Measurements from ENCODE around the gene DLL3. TPM values are rescaled to one million over a fixed set of nuclear protein-coding genes. Genes with fewer than 3 reads are reported as not detected.
A peak's percentile ranks its signal among the peaks of the same experiment; 100 is the strongest.

DLL3 gene
- total RNA-seq, 1 donor from 2014 or later = not detected

DNA sequence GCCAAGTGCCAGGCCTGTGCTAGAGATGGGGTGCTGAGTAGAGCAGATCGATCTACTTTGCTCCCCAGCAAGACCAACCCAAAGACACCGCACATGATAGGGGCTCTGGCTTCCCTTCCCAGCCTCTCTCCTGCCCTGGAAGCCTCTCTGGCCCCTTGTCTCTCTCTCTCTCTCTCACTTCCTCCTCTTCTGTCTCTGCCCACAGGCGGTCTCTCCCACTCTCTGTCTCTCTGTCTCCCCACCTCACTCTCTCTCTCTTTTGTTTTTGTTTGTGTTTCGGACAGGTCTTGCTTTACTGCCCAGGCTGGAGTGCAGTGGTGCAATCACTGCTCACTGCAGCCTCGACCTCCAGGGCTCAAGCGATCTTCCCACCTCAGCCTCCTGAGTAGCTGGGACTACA is 17.5 kb downstream of the DLL3 start:
- no peak for DNase-seq (ENCODE audit: low spot score)

DNA sequence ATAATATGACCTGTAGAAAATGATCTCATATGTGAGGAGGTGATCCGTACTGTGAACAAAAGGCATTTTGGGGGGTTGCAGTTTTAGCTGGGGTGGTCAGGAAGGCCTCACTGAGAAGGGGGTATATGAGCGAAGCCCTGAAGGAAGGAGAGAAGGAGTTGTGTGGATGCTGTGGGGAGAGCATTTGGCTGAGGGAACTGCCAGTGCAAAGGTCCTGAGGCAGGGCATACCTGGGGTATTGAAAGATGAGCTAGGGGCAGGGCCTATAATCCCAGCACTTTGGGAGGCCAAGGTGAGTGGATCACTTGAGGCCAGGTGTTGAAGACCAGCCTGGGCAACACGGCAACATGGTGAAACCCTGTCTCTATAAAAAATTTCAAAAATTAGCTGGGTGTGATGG is 18.7 kb downstream of the DLL3 start:
- DNase-seq (ENCODE audit: low spot score) = no peak

DNA sequence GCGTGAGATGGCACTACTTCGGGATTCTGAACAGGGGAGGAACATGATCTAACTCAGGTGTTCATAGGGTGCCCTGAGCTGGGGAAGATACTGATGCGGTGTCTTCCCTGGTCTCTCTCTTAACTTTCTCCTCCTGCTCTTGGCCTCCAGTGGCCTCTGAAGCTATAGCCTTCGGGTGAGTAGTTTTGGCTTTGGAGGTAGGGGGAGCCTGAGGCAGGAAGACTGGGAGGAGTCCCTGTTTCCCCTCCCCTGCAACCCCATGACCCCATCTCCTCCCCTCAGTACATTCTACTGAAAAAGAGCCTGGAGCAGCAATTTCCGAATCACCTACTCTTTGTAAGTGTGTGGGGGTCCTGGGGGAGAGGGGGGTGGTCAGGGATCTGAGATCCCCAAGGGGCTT is 19.7 kb downstream of the DLL3 start:
- no peak for DNase-seq (ENCODE audit: low spot score)

DNA sequence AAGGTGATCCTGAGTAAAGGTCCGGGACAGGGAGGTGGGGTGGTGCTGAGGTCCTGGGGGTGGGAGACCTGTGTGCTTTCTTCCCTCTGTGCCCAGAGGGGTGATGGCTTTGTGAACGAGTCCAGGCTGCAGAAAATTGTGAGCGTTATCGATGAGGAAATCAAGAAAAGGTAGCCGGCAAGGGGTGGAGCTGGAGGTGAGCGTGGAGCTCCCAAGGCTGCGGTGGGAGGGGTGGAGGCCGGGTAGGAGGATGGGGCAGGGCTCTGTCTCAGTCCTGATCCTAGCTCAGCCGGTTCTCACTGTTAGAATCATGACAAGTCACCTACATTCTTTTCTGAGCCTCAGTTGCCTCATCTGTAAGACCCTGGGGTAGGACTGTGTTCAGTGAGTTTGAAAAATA is 20.2 kb downstream of the DLL3 start:
- no peak for DNase-seq (ENCODE audit: low spot score)

DNA sequence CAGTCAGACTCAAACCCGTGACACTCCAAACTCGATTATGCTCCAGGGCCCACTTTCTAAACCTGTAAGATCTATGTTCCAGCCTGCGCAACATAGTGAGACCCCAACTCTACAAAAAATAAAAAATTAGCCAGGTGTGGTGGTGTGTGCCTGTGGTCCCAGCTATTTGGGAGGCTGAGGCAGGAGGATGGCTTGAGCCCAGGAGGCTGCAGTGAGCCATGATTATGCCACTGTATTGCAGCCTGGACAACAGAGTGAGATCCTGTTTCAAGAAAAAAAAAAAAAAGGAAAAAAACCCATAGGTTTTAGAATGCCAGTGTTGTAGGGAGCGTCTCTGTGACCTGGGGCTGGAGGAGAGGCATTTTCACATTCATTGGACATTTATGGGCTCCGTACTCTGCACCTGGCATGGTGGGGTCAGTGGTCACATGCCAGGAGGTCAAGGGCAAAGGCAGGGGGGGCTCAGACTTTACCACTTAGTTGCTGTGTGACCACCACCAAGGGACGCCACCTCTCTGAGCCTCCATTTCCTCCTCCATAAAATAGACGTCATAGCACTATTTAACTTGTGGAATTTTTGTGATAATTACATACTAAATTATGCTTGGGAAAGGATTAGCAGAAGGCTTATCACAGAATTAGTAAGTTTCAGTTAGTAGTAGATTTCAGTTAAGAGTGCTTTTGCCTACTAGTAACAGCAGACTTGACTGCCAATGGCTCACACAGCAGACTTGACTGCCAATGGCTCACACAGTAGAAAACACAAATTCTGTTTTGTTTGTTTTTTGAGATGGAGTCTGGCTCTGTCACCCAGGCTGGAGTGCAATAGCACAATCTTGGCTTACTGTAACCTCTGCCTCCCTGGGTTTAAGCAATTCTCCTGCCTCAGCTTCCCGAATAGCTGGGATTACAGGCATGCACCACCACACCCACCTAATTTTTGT is 22.1 kb downstream of the DLL3 start:
- DNase-seq (ENCODE audit: low spot score) = no peak

DNA sequence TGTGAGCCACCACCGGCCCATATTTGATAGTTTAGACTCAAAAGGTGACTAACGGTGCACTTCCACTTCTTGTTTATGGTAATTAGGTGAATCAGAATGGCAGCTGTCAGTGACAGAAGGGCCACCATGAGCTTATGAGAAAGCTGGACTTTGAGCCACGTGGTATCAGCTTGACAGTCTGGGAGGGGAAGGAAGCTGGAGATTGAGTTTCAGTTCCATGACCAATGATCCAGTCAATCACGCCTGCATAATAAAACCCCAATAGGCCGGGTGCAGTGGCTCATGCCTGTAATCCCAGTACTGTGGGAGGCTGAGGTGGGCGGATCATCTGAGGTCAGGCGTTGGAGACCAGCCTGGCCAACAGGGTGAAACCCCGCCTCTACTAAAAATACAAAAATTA is 25.7 kb downstream of the DLL3 start:
- DNase-seq (ENCODE audit: low spot score) = no peak

DNA sequence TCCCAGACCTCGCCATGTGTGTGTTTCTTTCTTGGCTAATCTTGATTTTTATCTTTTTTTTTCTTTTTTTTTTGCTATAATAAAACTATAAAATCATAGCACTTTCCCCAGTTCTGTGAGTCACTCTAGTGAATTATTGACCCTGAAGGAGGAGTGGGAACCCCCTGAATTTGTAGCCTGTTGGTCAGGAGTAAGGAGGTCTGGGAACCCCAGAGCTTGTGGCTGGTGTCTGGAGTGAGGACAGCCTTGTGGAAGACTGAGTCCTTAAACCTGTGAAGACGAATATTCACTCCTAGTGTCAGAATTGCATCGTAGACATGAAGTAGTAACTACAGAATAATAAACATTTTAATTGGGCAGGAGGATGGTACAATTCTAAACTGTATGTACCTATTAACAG is 26.5 kb downstream of the DLL3 start:
- DNase-seq (ENCODE audit: low spot score) = no peak

DNA sequence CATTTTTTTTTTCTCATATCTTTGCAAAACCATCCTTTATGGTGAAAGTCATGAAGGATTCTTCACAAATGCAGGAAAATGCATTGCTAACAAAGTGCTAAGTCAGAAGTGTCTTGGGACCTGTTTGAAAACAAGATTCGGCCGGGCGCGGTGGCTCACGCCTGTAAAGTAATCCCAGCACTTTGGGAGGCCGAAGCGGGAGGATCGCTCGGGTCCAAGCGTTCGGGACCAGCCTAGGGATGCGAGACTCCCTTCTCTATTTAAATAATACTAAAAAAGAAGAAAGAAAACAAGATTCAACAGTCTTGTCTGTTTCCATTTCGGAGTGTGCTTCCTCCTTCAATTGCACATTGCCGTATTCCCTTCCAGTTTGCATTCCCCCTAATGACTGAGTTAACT is 33.1 kb downstream of the DLL3 start:
- no peak for DNase-seq (ENCODE audit: low spot score)

DNA sequence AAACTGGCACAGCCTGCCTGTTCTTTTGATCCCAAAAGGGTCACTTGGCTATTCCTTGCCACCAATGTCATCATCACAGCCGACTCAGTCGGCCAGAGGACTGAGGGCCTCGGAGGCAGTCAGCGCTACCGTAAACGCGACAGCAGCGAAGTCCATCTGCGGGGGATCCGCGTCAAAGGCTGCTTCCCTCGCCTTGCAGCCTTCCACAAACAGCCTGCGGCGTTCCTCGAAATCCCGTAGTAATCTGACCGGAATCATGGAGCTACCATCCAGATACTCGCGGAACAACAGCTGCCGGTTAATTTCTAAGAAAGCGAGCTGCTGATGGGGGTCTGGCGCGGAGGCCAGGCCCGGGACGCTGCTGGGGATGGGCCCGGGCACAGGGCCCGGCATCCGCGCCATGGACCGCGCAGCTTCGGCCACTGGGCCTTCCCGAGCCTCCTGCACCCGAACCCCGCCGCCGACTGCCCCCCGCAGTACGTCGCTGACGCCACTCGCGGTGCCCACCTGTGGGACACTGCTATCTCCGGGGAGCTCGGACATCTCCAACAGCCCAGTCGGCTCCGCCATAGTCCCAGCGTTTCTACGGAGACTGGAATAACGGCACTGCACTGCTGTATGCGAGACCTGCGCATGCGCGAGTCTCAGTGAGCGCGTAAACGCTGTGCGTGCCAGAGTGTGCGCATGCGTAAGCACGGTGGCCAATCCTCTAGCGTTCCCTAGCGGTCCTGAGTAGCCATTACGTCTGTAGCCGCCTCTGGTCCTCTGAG is 33.7 kb downstream of the DLL3 start, which contains the start of gene EID2B:
Gene EID2B (minus strand): TSS at position 620 of the 770 bp plus-strand sequence. CDS start 50 bp downstream, at position 570.
- peak; percentile 97 for DNase-seq (ENCODE audit: low spot score)

DNA sequence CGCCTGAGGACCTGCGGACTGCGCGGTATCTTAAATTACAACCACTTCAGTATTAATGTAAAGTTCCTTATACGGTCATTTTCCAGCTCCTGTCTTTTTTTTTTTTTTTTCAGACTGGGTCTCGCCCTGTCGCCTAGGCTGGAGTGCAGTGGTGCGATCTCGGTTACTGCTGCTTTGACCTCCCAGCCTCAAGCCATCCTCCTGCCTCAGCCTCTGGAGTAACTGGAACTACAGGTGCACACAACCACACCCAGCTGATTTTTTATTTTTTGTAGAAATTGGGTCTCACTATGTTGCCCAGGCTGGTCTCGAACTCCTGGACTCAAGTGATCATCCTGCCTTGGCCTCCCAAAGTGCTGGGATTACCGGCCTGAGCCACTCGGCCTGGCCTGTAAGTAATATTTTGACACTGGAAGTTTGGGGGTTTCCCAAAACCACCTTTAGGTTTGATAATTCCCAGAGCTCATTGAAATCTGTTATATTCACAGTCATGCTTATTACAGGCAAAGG is 34.3 kb downstream of the DLL3 start:
- DNase-seq (ENCODE audit: low spot score) = no peak

DNA sequence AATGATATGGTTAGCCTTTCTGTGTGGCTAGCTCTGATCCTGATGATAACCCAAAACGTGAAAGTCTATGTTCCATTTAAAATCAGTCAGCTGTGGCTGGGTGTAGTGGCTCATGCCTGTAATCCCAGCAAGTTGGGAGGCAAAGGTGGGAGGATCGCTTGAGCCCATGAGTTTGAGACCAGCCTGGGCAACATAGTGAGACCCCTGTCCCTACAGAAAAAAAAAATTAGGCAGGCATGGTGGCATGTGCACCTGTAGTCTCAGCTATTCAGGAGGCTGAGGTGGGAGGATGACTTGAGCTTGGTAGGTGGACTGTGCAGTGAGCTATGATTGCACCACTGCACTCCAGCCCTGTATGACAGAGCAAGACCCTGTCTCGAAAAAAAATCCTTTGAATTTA is 35.0 kb downstream of the DLL3 start:
- no peak for DNase-seq (ENCODE audit: low spot score)

DNA sequence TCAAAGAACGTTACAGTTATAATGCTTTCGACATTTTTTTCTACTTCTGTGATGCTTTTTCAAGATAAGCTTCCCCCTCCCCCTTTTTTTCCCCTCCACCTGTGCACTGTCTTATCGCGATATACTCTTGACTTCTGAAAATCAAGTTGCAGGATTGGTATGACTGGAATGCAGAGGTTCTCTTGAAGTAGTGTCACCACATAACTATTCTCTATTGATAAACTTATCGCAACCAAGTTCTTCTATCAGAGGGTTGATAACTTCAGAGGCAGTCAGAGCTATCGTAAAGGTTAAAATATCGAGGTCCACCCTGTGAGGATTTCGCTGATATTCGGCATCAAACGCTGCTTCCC is 40.4 kb downstream of the DLL3 start:
- DNase-seq (ENCODE audit: low spot score) = no peak

DNA sequence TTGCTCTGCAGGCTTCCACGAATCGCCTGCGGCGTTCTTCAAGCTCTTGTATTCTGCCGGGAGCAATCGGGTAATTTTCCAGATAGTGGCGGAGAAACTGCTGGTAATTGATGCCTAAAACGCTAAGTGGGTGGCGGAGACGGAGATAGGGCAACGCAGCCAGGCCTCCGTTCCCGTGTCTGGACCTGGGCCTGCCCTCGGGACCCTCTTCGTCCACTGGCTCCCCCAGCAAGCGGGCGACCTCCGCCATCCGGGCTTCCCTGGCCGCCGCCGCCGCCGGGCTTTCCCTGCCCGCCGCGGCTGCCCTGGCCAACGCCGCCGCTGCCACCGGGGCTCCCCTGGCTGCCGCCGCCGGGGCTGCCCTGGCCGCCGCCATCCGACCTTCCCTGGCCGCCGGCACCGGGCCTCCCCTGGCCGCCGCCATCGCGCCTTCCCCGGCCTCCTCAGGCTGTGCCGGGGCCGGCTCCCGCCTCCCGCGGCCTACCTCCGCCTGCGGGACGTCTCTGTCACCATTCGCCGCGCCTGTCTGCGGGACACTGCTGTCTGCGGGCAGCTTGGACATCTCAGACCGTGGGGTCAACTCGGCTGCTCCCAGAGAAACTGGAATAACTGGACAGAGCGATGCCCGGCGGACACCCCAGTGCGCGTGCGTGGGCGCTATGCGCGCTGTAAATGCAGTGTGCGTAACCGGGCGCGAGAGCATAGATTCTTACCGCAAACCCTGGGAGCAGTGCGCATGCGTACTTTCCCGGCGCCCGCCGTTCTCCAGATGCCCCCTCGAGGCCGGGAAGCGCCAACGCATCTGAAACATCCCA is 41.0 kb downstream of the DLL3 start, which contains the start of gene EID2:
Gene EID2 (minus strand): TSS at position 644 of the 815 bp plus-strand sequence. CDS start 82 bp downstream, at position 562.
- DNase-seq (ENCODE audit: low spot score) = peak; percentile 96

DNA sequence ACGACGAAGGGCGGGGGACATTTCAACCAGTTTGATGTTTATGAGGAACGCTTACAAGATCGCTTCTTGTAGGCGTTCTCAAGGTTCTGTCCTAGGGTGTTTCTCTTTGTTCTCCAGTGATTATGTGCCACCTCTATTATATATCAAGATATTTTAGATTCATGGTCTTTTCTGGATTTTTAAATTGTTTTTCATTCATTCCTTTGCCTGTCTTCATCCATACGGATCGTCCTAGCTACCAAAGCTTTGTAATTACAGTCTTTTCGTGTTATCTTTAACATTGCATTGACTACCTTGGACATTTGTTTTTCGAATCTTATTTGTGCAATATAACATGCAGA is 41.6 kb downstream of the DLL3 start:
- DNase-seq (ENCODE audit: low spot score) = no peak

DNA sequence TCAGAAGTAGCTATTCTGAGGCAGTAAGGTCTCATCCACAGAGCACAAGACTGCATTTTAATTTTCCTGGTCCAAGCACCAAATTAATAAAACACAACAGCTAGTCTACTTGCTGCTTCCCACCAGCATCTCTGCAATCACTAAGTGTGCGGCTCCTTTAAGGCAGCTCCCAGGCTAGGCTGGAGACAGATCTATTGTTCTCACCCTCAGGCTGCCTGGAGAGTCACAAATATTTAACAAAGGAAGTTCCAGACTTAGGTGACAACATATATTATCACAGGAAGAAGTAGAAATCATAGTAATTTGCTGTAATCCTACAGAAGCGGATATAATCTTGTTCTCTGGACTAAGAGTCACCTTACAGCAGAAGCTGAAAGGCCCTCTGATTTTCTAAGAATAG is 43.5 kb downstream of the DLL3 start:
- DNase-seq (ENCODE audit: low spot score) = no peak

DNA sequence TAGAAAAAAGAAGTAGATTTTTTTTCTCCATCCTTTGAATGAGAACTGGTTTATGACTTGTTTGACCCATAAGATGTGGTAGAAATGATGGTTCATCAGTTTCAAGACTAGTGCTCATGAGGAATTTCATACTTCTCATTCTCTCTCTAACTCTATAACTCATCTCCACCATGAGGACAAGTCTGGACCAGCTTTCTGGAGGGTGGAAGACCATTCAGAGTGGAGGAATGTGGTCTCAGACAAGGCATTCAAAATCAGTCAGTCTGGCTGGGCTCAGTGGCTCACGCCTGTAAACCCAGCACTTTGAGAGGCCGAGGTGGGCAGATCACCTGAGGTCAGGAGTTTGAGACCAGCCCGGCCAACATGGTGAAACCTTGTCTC is 44.7 kb downstream of the DLL3 start:
- DNase-seq (ENCODE audit: low spot score) = no peak

DNA sequence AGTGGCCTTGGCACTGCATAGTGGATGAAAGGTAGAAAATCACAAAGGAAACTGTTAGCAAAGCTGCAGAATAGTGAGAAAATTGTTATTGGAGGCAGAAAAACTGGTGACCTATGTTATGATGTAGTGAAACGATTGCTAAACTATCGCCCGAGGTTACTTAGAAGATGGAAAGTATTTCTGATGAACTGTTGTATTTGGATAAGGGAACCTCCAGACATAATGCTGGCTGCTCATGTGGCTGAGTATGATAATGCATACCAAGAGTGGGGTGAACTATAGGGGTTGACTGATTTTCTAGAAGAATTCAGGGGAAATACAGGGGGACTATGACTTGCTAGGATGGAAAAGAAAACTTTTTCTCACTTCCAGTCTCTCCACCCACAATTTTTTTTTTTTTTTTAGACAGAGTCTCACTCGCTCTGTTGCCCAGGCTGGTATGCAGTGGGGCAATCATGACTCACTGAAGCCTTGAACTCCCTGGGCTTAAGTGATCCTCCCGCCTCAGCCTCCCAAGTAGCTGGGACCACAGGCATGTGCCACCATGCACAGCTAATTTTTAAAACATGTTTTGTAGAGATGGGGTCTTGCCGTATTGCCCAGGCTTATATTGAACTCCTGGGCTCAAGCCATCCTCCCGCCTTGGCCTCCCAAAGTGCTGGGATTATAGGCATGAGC is 45.6 kb downstream of the DLL3 start:
- DNase-seq (ENCODE audit: low spot score) = no peak

DNA sequence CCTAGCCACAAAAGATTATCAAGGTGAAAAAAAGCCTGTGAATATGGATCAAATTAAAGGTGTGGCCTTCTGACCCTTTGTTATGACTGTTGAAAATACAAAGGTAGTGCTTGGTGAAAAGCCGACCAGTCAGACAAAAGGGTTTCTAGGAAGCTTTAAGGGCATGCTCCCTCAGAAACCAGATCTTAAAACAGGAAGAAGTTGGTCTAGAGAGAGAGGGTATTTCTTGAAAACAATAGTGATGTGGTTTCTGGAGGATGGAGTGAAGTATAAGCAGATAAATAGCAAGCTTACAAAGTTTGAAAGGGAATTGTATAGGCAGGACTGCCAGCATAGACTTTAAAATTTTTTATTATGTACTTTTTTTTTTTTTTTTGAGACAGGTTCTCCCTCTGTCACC is 46.2 kb downstream of the DLL3 start:
- DNase-seq (ENCODE audit: low spot score) = no peak

DNA sequence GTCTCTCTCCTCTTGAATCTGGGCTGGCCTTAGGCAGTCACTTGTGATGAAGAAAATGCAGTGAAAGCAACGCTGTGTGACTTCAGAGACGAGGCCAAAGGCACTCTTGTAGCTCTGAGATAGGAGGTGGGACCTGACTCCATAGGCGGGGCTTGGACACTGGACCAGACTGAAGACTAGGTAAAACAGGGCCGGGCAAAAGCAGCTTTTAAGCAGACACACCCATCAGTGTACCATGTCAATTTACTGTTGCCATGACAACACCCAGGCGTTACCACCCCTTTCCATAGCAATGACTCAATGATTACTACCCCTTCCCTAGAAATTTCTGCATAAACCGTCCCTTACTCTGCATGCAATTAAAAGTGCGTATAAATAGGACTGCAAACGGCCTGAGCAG is 47.9 kb downstream of the DLL3 start:
- no peak for DNase-seq (ENCODE audit: low spot score)

DNA sequence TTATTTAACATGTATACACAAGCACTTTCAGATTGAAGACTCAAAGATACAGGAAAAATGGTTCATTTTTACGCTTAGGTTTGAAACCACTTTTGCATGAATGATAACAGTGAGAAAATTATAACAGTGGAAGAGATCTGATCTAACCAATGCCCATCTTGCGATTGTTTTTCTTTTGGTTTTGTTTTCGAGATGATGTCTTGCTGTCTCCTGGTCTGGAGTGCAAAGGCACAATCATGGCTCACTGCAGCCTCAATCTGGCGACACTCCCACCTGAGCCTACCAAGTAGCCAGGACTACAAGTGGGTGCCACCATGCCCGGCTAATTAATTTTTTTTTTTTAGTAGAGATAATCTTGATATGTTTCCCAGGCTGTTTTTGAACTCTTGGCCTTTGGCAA is 51.5 kb downstream of the DLL3 start:
- DNase-seq (ENCODE audit: low spot score) = no peak

DNA sequence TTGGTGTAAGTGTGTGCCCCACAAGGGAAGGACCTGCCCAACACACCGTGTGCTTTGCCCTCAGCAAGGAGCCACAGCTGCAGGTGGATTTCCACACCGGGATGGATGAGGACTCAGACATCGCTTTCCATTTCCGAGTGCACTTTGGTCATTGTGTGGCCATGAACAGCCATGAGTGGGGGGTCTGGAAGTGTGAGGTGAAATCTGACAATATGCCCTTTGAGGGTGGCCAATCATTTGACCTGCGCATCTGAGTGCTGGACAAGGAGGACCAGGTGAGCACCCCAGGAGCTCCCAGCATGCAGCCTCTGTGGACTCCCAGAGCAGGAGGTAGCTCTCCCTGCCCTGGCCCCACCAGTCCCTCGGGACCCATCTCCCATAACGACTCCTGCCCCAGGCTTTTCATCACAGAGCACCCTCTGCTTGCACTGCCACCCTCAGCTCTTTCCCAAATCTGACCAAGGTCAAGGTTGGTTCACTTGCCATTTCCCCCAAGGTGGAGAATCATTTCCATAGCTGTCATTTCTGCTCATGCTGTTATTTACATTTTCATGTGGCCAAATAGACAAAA is 54.4 kb downstream of the DLL3 start:
- no peak for DNase-seq (ENCODE audit: low spot score)
